Stimulated activated CD8-positive, alpha-beta memory T cell treated with anti-CD3 and anti-CD28 coated beads, Interleukin-2, amount 100 ng/mL, for 48 hours (primary cell): ENCODE results near the gene SCNN1G.

ENCODE experiments used
- DNase-seq, 2 donors: peaks; one replicate each; pipeline ENCODE4 v3.0.0-alpha.2; 2020; ENCODE audit warnings: low read depth in 2 of 2

Gene SCNN1G

DNA sequence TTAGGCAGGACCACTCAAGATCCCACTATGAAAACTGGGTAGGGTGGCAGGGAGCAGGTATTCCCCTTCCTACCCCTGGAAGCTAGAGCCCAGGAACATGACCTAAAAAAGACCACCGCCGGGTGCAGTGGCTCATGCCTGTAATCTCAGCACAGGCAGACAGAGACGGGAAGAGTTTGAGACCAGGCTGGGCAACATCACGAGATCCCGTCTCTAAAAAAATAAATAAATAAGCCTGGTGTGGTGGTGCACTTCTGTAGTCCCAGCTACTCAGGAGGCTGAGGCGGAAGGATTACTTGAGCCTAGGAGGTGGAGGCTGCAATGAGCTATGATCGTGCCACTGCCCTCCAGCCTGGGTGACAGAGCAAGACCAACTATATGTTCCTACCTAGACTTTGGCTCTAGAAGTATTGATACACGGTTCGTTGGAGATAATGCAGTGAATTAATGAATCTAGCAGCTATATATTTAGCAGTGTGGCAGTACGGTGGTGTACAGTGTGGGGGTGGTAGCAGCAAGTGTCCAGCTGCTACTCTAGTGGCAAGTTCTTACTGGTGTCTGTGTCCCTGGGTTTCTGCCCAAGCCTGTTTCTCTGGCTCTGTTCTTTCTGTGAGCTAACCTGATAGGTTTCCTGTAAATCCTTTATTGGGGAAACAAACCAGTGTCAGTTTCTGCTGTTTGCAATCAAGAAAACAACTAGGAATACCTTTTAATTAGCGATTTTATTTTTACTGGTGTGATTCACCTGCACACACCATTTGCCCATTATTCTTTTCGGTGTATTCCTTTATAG lies 30.0 kb upstream of the SCNN1G start:
- DNase-seq: no peak

GRCh38 chr16:23155445-23156049 lies 27.0 kb upstream of the SCNN1G start:
- no peak for DNase-seq

DNA sequence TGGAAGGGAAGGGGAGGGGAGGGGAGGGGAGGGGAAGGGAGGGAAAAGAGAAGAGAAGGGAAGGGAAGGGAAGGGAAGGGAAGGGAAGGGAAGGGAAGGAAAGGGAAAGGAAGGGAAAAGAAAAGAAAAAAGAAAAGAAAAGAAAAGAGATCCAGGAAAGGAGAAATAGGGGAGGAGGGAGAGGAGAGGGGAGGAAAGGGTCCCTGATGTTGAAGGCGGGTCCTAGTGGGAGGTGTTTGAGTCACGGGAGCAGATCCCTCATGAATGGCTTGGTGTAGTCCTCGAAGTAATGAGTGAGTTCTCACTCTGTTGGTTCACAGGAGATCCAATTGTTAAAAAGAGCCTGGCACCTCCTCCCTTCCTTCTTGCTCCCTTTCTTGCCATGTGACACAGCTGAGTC lies 26.4 kb upstream of the SCNN1G start:
- no peak for DNase-seq

DNA sequence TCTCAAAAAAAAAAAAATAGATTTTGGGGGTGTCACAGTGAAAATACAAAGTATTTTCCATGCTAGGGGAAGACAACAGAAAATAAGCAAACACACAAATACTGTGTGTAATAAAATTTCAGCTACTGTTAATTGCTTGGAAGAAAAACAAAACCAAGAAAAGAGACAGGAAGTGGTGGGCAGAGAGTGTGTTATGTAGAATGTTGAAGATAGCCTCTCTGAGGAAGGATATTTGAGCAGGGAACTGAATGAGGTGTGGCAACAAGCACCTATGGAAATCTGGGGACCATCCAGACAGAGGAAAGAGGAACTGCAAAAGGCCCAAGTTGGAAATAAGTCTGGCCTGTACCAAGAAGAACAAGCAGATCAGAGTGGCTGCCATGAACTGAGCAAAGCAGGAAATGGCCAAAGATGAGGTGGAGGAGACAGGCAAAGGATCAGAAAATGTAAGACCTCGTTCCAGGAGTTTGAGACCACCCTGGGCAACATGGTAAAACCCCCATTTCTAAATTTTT lies 25.5 kb upstream of the SCNN1G start:
- no peak for DNase-seq

DNA sequence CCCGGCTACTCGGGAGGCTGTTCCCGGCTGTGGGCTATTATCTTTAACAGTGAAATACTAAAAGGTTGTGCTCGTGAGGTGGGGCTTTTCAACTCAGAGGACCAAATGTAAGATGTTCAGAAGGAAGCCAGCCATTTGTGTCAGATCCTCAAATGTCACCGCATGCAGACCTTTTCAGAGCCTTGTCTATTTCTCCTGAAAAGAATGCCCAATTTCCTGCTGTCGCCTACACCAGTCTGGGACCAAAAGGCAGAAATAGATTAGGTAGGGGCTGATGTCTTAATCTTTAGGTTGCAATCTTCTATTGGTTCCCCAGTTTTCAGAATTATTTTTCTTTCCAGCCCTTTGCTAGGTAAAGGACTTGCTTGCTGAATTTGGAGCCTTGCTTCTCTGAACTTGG lies 24.4 kb upstream of the SCNN1G start:
- DNase-seq: no peak

DNA sequence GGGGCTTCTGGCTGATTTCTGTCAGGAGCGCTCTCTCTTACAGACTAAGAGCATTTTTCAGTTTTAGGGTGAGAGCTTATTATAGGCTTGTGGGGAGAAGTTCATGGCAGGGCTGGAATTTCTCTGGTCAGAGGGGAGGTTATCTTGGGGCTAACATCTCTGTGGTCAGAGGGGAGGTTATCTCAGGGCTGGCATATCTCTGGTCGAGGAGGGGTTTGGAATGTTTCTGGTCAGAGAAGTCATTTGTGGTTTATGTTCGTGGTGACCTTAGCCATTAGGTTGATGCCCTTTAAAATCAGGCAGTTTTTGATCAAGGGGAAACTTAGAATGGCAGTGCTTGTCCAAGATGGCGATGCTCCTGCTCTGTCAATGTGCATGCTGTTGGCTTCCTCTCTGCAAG lies 22.5 kb upstream of the SCNN1G start:
- no peak for DNase-seq

DNA sequence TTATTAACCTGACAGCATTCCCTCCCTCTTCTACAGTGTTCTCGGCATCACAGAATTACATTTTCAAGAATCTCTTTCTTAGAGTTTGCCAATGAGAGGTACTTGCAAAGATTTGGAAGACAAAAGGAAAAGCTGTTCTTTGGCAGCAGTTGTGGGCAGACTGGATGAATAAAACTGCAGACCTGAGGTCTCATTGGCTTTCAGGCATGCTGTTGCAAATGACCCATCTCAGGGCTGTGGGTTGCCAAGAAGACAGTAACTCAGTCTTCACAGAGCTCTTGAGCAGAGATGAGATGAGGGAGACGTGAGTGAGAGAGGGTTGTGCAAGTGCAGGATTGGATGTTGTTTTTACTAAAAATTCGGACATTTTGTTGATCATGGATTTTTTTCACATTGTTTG lies 22.0 kb upstream of the SCNN1G start:
- no peak for DNase-seq

DNA sequence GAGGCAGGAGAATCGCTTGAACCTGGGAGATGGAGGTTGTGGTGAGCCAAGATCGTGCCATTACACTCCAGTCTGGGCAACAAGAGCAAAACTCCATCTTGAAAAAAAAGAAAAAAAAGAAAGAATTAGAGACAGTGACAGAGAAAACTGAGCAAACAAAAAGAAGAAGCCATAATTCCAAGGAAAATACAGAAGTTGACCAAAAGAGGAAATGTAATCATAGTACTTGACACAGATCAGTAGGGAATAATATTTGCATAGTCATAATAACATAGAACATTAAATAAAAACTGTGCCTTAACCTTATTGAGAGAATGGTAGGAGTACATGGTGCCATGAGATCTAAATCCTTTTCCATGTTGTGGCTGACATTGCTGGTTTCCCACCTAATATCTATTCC lies 18.6 kb upstream of the SCNN1G start:
- DNase-seq: no peak

DNA sequence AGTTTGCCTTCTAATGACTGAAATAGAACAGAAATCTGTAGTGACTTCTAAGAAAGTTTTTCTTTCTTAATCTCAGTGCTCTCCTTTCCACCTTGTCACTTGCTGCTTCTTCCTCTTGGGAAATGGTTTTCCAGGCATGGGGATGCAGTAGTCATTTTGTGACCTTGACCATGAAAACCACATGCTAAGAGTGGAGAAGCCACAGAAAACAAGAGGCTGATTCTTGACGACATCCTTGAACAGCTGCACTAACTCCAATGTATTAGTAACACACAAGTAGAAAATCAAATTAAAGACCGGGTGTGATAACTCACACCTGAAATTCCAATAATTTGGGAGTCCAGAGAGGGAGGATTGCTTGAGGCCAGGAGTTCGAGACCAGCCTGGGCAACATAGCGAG lies 17.8 kb upstream of the SCNN1G start:
- no peak for DNase-seq

DNA sequence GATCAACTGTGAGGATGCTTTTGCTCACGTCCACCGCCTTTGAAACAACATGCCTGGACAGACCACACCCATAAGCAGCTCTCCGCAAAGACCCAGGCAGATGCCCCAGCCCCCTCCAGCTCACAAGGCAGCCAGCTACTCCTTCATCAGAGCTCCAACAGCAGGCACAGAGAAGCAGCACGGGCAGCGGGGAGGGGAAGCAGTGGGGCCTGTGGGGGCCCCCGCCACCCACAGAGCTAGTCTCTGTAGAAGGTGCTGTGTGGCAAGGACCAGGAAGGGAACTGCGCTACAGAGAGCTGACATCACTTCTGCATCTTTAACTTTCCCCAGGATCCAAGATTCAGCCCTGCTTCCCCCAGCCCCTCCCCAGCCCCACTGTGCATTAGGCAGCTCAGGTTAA lies 10.0 kb upstream of the SCNN1G start:
- no peak for DNase-seq

DNA sequence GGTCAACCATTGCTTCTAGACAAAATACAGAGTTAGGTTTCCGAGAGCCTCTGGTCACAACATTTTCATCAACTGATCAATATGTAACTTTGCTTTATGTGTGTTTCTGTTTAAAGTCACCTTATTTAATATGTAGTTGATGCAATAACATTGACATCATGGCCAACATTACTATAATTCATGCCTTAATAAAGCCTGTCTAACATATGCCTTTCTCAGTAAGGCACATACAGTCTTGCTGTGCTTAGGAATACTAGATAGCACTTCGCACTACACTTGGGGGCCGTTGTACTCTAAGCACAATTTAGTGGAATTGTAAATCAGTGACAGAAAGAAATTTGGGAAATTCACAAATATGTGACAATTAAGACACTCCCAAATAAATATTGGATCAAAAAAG lies 9.6 kb upstream of the SCNN1G start:
- DNase-seq: no peak

DNA sequence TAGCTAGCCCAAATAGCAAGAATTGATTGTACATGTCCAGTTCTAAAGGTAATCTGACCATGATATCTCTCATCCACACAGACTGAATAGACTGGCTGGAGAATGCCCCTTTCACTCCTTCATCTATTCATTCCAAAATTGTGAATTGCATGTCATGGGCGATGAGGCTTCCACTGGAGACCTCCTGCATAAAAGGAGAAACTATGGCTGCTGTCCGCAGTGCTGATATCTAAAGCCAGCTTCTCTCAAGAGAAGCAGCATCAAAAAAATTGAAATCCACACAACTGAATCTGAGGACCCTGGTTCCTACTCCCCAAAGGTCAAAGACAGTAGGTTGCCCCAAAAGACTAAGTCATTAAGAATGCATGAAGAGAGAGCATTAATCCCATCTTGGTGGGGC lies 7.9 kb upstream of the SCNN1G start:
- DNase-seq: no peak

GRCh38 chr16:23175651-23176050 lies 6.9 kb upstream of the SCNN1G start:
- DNase-seq: no peak

GRCh38 chr16:23181506-23181905 lies 1.0 kb upstream of the SCNN1G start:
- no peak for DNase-seq

DNA sequence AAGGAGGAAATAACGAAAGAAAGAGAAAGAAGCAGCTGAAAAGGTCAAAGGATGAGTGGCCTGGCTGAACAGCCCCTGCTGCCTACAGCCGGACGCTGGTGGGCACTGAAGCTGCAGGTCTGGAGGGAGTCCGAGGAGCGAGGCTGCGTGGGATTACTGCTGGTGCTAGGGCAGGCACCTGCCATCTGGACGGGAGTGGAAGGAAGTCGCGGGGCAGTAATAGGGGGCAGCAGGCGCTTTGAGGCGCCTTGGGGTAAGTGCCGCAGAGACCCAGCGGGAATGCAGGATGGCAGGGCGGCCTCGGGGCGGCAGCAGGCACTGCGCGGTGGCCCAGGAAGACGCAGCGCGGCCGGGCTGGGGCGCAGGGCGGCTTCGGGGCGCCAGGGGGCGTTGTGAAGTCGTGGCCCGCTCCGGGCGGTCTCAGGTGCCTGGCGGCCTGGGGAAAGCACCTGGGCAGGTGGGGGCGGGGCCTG lies 303 bp upstream of the SCNN1G start:
- DNase-seq: peak; percentile 54 to 71

DNA sequence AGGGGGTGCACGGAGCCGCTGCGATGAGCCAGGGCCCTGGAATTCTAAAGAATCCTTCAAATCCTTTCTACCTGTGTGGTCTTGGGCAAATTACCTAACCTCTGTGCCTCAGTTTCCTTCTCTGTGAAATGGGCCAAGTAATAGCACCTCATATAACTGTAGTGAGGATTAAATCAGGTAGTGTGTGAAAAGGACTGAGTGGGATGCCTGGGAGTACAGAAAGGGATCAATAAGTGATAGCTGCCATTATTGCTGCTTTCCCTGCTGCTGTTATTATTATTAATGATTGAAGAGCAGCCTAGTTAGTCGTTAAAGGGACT lies 958 bp downstream of the SCNN1G start:
- no peak for DNase-seq

DNA sequence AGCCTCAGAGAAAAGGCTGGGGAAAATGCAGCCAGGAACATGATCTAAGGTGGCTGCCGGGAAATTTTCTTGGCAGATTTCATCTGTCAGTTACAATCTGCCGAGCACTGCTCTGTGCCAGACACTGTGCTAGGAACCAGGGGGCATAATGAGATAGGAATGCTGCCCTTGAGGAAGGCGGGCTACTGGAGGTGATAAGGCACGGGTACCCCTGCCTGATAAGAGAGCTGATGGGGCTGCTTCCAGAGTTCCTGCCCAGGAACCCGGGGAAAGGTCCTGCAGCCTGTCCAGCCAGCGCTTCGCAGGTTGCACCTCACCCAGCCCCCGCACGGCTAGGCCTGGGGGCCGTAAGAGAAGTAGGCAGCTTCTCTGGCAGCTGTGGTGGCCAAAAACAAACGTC lies 3.1 kb downstream of the SCNN1G start:
- DNase-seq: no peak

DNA sequence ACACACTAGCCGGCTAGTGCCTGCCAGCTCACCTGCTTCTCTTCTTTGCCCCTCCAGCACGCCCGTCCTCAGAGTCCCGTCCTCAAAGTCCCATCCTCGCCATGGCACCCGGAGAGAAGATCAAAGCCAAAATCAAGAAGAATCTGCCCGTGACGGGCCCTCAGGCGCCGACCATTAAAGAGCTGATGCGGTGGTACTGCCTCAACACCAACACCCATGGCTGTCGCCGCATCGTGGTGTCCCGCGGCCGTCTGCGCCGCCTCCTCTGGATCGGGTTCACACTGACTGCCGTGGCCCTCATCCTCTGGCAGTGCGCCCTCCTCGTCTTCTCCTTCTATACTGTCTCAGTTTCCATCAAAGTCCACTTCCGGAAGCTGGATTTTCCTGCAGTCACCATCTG lies 3.6 kb downstream of the SCNN1G start:
- no peak for DNase-seq

DNA sequence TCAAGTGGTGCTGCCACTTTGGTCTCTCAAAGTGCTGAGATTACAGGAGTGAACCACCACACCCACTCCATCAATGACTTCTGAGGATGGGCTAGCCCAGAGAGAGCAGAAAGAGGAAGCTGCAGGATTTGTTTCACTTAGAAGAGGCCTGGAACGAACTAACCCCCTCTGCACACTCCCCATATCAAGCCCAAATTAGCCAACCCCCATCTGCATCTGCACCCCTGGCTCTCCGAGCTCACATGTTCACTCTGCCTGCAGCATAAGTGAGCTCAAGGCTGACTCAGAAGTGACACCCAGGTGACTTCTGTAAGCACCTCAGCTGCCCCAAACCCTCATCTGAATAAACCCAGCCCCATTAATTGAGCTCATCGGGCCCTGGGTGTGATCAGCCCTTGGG lies 4.8 kb downstream of the SCNN1G start:
- DNase-seq: no peak

- no peak for DNase-seq
Observed at GRCh38 chr16:23188911-23189310, 6.4 kb downstream of the SCNN1G start.

- no peak for DNase-seq
Observed at GRCh38 chr16:23194497-23195221, 12.1 kb downstream of the SCNN1G start.

DNA sequence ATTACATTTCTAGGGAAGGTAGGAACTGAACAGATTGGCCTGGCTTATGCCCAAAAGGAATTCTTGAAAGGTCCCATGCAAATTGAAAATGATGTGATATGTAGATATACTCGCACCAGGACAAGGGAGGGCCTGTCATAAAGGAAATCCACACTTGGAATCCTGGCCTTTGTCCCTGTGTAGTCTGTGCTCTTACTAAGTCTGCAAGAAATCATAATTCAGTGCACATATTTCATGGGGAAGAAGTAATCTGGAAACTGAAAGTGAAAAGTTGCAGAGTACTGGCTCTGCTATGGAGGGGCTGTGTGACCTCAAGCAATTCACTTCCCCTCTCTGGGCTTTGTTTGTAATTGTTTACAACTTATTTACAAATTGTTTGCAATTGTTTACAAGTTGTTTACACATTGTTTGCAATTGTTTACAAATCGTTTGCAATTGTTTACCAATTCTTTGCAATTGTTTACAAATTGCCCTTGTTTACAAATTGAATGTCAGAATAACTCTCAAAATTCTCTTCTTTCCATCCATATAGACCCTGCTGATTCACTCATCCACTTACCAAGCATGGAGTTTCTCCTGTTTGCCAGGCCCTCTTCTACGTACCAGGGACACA lies 12.9 kb downstream of the SCNN1G start:
- DNase-seq: no peak
